CD4-positive, alpha-beta T cell treated with Interleukin-17A for 4 hours (primary cell): ENCODE measurements around the gene RNF123.

Experiments used
- DNase-seq: peaks from one replicate; pipeline ENCODE4 v3.0.0-alpha.2; 2020; ENCODE audit warnings: mixed read lengths

The RNF123 gene

GRCh38 chr3:49659756-49660155 lies 29.6 kb upstream of the RNF123 start:
- DNase-seq: no peak

- DNase-seq: no peak
These were observed 28.1 kb upstream of the RNF123 start for GRCh38 chr3:49661281-49661680.

GRCh38 chr3:49662021-49662420 lies 27.3 kb upstream of the RNF123 start:
- DNase-seq: no peak

GRCh38 chr3:49662720-49663413 lies 26.5 kb upstream of the RNF123 start:
- no peak for DNase-seq

GRCh38 chr3:49663831-49664230 lies 25.5 kb upstream of the RNF123 start:
- no peak for DNase-seq

GRCh38 chr3:49664300-49664699 lies 25.1 kb upstream of the RNF123 start:
- DNase-seq: no peak

GRCh38 chr3:49665822-49666519 lies 23.4 kb upstream of the RNF123 start:
- DNase-seq: no peak

- DNase-seq: no peak
These were observed 22.8 kb upstream of the RNF123 start for GRCh38 chr3:49666592-49666991.

- no peak for DNase-seq
These were observed 21.5 kb upstream of the RNF123 start for GRCh38 chr3:49667701-49668413.

GRCh38 chr3:49668414-49668797 lies 21.0 kb upstream of the RNF123 start:
- DNase-seq: no peak

- no peak for DNase-seq
These were observed 20.5 kb upstream of the RNF123 start for GRCh38 chr3:49668861-49669260.

GRCh38 chr3:49669352-49669751 lies 20.0 kb upstream of the RNF123 start:
- no peak for DNase-seq

GRCh38 chr3:49670940-49671290 lies 18.4 kb upstream of the RNF123 start:
- DNase-seq: no peak

GRCh38 chr3:49671291-49672288 lies 17.8 kb upstream of the RNF123 start:
- peak; percentile 80 for DNase-seq

- DNase-seq: no peak
These were observed 16.1 kb upstream of the RNF123 start for GRCh38 chr3:49673121-49673714.

- peak; percentile 98 for DNase-seq
These were observed 15.5 kb upstream of the RNF123 start, which contains the start of gene APEH for GRCh38 chr3:49673715-49674496. APEH (plus strand) TSS chr3:49674351; CDS start chr3:49674402, 51 bp downstream.

GRCh38 chr3:49674497-49674983 lies 14.8 kb upstream of the RNF123 start:
- DNase-seq: no peak

- no peak for DNase-seq
These were observed 13.4 kb upstream of the RNF123 start for GRCh38 chr3:49675912-49676311.

- DNase-seq: no peak
These were observed 8.7 kb upstream of the RNF123 start for GRCh38 chr3:49680493-49681231.

GRCh38 chr3:49681232-49681522 lies 8.2 kb upstream of the RNF123 start:
- DNase-seq: no peak

- DNase-seq: no peak
These were observed 7.8 kb upstream of the RNF123 start for GRCh38 chr3:49681543-49681942.
